GM08714 (cell line): ENCODE measurements around the gene STARD8.
"Not testable (repeated sequence)": the region's sequence is repeated elsewhere in the genome, so short reads cannot be mapped to it uniquely, and the experiment has no call there.

Source experiments
- H3K4me3 ChIP-seq: fragments of 200-500 bp; sonication (Bioruptor generic); 2 replicates; pipeline ENCODE4 v1.5.1; 2014; ENCODE audit warnings: mild to moderate bottlenecking, low read length, inconsistent platforms
- ZNF274 ChIP-seq: IDR thresholded peaks from 2 replicates; pipeline ENCODE4 v1.6.1; 2012; ENCODE audit warnings: mild to moderate bottlenecking, low read depth, low read length

STARD8 gene

GRCh38 chrX:68647156-68647957 lies at the start of gene STARD8:
Gene STARD8, plus strand, starts transcription at chrX:68647666. Its CDS starts 217 bp downstream, at chrX:68647883.
- no peak for TF ChIP-seq ZNF274
- H3K4me3 ChIP-seq = no peak within 1 kb of the TSS

GRCh38 chrX:68598841-68599240 lies 48.6 kb upstream of the STARD8 start:
- TF ChIP-seq ZNF274 = no peak
- H3K4me3 ChIP-seq = no peak overlapping the region

GRCh38 chrX:68599256-68600152 lies 48.0 kb upstream of the STARD8 start:
- no peak for TF ChIP-seq ZNF274
- no peak overlapping the region for H3K4me3 ChIP-seq

GRCh38 chrX:68604216-68604615 lies 43.2 kb upstream of the STARD8 start:
- not testable (repeated sequence) for H3K4me3 ChIP-seq

GRCh38 chrX:68614733-68615132 lies 32.7 kb upstream of the STARD8 start:
- not testable (repeated sequence) for H3K4me3 ChIP-seq

- no peak for TF ChIP-seq ZNF274
- no peak overlapping the region for H3K4me3 ChIP-seq
Measured at GRCh38 chrX:68627986-68628385, 19.5 kb upstream of the STARD8 start.

- not testable (repeated sequence) for H3K4me3 ChIP-seq
Measured at GRCh38 chrX:68629936-68630335, 17.5 kb upstream of the STARD8 start.

- no peak overlapping the region for H3K4me3 ChIP-seq
- no peak for TF ChIP-seq ZNF274
Measured at GRCh38 chrX:68631336-68631735, 16.1 kb upstream of the STARD8 start.

GRCh38 chrX:68632491-68632890 lies 15.0 kb upstream of the STARD8 start:
- H3K4me3 ChIP-seq = no peak overlapping the region
- no peak for TF ChIP-seq ZNF274

- H3K4me3 ChIP-seq = no peak overlapping the region
- no peak for TF ChIP-seq ZNF274
Measured at GRCh38 chrX:68633981-68634380, 13.5 kb upstream of the STARD8 start.

GRCh38 chrX:68634649-68635227 lies 12.7 kb upstream of the STARD8 start:
- TF ChIP-seq ZNF274 = no peak
- no peak overlapping the region for H3K4me3 ChIP-seq

- TF ChIP-seq ZNF274 = no peak
- no peak overlapping the region for H3K4me3 ChIP-seq
Measured at GRCh38 chrX:68640661-68641060, 6.8 kb upstream of the STARD8 start.

GRCh38 chrX:68644861-68645260 lies 2.6 kb upstream of the STARD8 start:
- no peak overlapping the region for H3K4me3 ChIP-seq

GRCh38 chrX:68646421-68646820 lies 1.0 kb upstream of the STARD8 start:
- no peak overlapping the region for H3K4me3 ChIP-seq
- TF ChIP-seq ZNF274 = no peak

More at GRCh38 chrX:68644861-68645260, 2.6 kb upstream of the STARD8 start:
- TF ChIP-seq ZNF274 = no peak

- TF ChIP-seq ZNF274 = no peak
- no peak overlapping the region for H3K4me3 ChIP-seq
Measured at GRCh38 chrX:68648960-68649359, 1.5 kb downstream of the STARD8 start.
